ENCODE data around the gene RFX2. TPM values are rescaled to one million over a fixed set of nuclear protein-coding genes. Genes with fewer than 3 reads are reported as not detected.

Gene RFX2
- total RNA-seq (13.4 TPM), polyA plus RNA-seq (12.8 TPM)

- peak; percentile 97 for DNase-seq (ENCODE audit: extremely low spot score)
- Histone ChIP-seq H3K4me1 (ENCODE audit: insufficient read depth) (no peaks in the 10 kb centered on the region), H3K27ac (ENCODE audit: low read depth) (no peak within 1 kb of the TSS), H3K36me3 (ENCODE audit: insufficient read depth) (no peaks in the 10 kb centered on the region), H3K4me3 (ENCODE audit: low read depth, low read length) (peak within 1 kb of the TSS; percentile 74)
- under 1% methylated on average over 75 of the region's 75 CpGs for WGBS
Measured at GRCh38 chr19:6110360-6110977, at the start of gene RFX2. TSS of gene RFX2 (minus strand) at chr19:6110500. CDS start at chr19:6047496, 63,004 bp downstream.

- Histone ChIP-seq H3K4me3 (ENCODE audit: low read depth, low read length) (no peak overlapping the region), H3K36me3 (ENCODE audit: insufficient read depth) (no peaks in the 10 kb centered on the region), H3K4me1 (ENCODE audit: insufficient read depth) (no peaks in the 10 kb centered on the region), H3K27ac (ENCODE audit: low read depth) (no peak overlapping the region)
- DNase-seq (ENCODE audit: extremely low spot score), result no peak
- WGBS, result 32% methylated on average over 2 of the region's 2 CpGs
Measured at GRCh38 chr19:6156033-6156432, 45.7 kb upstream of the RFX2 start.

DNA sequence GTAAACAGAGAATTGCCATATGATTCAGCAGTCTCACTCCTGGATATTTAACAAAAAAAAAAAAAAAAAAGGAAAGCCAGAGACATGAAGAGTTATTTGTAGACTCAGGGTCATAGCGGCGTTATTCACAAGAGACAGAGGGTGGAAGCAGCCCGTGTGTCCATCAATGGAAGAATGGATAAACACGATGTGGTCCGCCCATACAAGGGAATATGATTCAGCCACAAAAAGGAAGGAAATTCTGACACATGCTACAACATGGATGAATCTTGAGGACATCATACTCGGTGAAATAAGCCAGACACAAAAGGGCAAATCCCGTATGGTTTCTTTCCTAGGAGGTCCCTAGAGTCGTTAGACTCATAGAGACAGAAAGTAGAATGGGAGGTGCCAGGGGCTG is 40.0 kb upstream of the RFX2 start:
- Histone ChIP-seq H3K27ac (ENCODE audit: low read depth) (no peak overlapping the region), H3K36me3 (ENCODE audit: insufficient read depth) (no peaks in the 10 kb centered on the region), H3K4me1 (ENCODE audit: insufficient read depth) (no peaks in the 10 kb centered on the region), H3K4me3 (ENCODE audit: low read depth, low read length) (no peak overlapping the region)
- DNase-seq (ENCODE audit: extremely low spot score), result no peak
- WGBS, result 77% methylated on average over 8 of the region's 8 CpGs

GRCh38 chr19:6141217-6141616 is 30.9 kb upstream of the RFX2 start:
- 62% methylated on average over 1 of the region's 1 CpG for WGBS
- Histone ChIP-seq H3K36me3 (ENCODE audit: insufficient read depth) (no peaks in the 10 kb centered on the region), H3K4me3 (ENCODE audit: low read depth, low read length) (no peak overlapping the region), H3K4me1 (ENCODE audit: insufficient read depth) (no peaks in the 10 kb centered on the region), H3K27ac (ENCODE audit: low read depth) (no peak overlapping the region)
- no peak for DNase-seq (ENCODE audit: extremely low spot score)

GRCh38 chr19:6138511-6138910 is 28.2 kb upstream of the RFX2 start:
- Histone ChIP-seq H3K36me3 (ENCODE audit: insufficient read depth) (no peaks in the 10 kb centered on the region), H3K4me3 (ENCODE audit: low read depth, low read length) (no peak overlapping the region), H3K4me1 (ENCODE audit: insufficient read depth) (no peaks in the 10 kb centered on the region), H3K27ac (ENCODE audit: low read depth) (no peak overlapping the region)
- no peak for DNase-seq (ENCODE audit: extremely low spot score)
- 65% methylated on average over 1 of the region's 2 CpGs for WGBS

- DNase-seq (ENCODE audit: extremely low spot score), result no peak
- H3K4me3 ChIP-seq (ENCODE audit: low read depth, low read length), result no peak overlapping the region
- no peaks in the 10 kb centered on the region for H3K4me1 ChIP-seq (ENCODE audit: insufficient read depth)
- no peaks in the 10 kb centered on the region for H3K36me3 ChIP-seq (ENCODE audit: insufficient read depth)
- no peak overlapping the region for H3K27ac ChIP-seq (ENCODE audit: low read depth)
- WGBS, result 43% methylated on average over 7 of the region's 7 CpGs
Measured at GRCh38 chr19:6138066-6138465, 27.8 kb upstream of the RFX2 start.

- DNase-seq (ENCODE audit: extremely low spot score), result no peak
- Histone ChIP-seq H3K27ac (ENCODE audit: low read depth) (no peak overlapping the region), H3K4me3 (ENCODE audit: low read depth, low read length) (no peak overlapping the region), H3K36me3 (ENCODE audit: insufficient read depth) (no peaks in the 10 kb centered on the region), H3K4me1 (ENCODE audit: insufficient read depth) (no peaks in the 10 kb centered on the region)
- 91% methylated on average over 5 of the region's 5 CpGs for WGBS
Measured at GRCh38 chr19:6133231-6133630, 22.9 kb upstream of the RFX2 start.

- Histone ChIP-seq H3K4me3 (ENCODE audit: low read depth, low read length) (no peak overlapping the region), H3K27ac (ENCODE audit: low read depth) (no peak overlapping the region), H3K4me1 (ENCODE audit: insufficient read depth) (no peaks in the 10 kb centered on the region), H3K36me3 (ENCODE audit: insufficient read depth) (no peaks in the 10 kb centered on the region)
- no peak for DNase-seq (ENCODE audit: extremely low spot score)
- 97% methylated on average over 4 of the region's 4 CpGs for WGBS
Measured at GRCh38 chr19:6132482-6132881, 22.2 kb upstream of the RFX2 start.

DNA sequence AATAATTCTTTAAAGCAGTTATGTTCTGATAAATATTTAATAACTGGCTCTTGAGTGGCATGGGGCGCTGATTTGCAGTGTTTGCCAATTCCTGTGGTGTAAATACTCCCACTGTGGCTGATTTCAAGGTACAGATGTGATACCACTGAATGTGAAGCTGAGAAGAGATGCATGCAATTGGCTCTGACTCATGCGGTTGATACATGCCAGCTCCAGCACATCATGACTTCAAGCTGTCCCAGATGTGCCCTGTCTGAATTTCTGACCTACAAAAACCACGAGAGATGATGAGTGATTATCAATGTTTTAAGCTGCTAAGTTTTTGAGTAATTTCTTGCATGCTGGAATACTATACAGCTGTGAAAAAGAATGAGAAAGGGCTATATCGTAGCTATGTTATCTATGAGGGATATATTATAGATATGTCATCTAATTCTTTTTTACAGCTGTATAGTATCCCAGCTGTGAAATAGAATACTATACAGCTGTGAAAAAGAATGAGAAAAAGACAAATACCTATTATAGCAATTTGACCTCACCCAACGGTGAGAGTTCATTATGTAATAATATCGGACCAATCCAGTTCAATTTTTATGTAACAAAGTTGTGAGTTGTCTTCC is 17.5 kb upstream of the RFX2 start:
- Histone ChIP-seq H3K27ac (ENCODE audit: low read depth) (no peak overlapping the region), H3K4me1 (ENCODE audit: insufficient read depth) (no peaks in the 10 kb centered on the region), H3K4me3 (ENCODE audit: low read depth, low read length) (no peak overlapping the region), H3K36me3 (ENCODE audit: insufficient read depth) (no peaks in the 10 kb centered on the region)
- WGBS, result 89% methylated on average over 6 of the region's 6 CpGs
- no peak for DNase-seq (ENCODE audit: extremely low spot score)

- Histone ChIP-seq H3K27ac (ENCODE audit: low read depth) (no peak overlapping the region), H3K4me3 (ENCODE audit: low read depth, low read length) (no peak overlapping the region), H3K36me3 (ENCODE audit: insufficient read depth) (no peaks in the 10 kb centered on the region), H3K4me1 (ENCODE audit: insufficient read depth) (no peaks in the 10 kb centered on the region)
- no peak for DNase-seq (ENCODE audit: extremely low spot score)
- WGBS, result 47% methylated on average over 3 of the region's 3 CpGs
Measured at GRCh38 chr19:6126335-6126974, 16.2 kb upstream of the RFX2 start.

DNA sequence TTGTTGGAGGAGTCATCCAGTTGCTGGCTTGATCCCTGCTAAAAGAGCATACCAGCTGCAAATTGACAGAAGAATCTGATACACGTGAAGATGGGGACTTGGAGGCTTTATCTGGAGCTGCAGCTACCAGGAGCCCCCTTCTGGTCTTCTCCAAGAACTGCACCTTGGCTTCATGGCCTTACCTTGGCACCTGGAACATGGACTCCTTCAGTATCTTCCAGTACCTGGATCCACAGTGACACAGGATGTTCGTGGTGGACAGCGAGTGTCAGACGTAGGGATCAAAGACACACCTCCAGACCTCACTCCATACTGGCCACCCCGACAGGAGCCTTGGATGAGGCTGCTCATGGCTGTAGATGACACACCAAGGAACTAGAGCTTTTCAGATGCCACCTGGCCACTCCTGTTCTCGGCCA is 15.3 kb upstream of the RFX2 start:
- Histone ChIP-seq H3K27ac (ENCODE audit: low read depth) (no peak overlapping the region), H3K36me3 (ENCODE audit: insufficient read depth) (no peaks in the 10 kb centered on the region), H3K4me1 (ENCODE audit: insufficient read depth) (no peaks in the 10 kb centered on the region), H3K4me3 (ENCODE audit: low read depth, low read length) (no peak overlapping the region)
- WGBS, result 35% methylated on average over 6 of the region's 6 CpGs
- DNase-seq (ENCODE audit: extremely low spot score), result no peak

- DNase-seq (ENCODE audit: extremely low spot score), result no peak
- no peak overlapping the region for H3K27ac ChIP-seq (ENCODE audit: low read depth)
- no peaks in the 10 kb centered on the region for H3K4me1 ChIP-seq (ENCODE audit: insufficient read depth)
- H3K36me3 ChIP-seq (ENCODE audit: insufficient read depth), result no peaks in the 10 kb centered on the region
- no peak overlapping the region for H3K4me3 ChIP-seq (ENCODE audit: low read depth, low read length)
Measured at GRCh38 chr19:6119031-6119430, 8.7 kb upstream of the RFX2 start.

DNA sequence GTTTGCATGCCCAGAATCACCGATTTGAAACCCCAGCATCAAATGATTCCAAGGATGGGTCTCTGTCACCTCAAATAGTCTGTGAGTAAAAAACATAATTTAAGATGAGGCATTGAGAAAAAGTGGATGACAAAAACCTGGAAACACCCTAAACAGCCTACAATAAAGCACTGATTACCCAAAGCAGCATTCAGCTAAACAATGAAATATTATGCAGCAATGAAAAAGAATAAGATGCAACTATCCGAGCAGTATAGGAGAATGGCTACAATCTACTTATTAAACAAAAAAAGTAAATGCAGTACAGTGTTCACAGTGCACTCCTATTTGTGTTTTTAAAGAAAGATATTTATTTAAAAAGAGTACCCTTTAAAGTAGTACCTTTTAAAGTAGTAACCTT is 7.7 kb upstream of the RFX2 start:
- Histone ChIP-seq H3K27ac (ENCODE audit: low read depth) (no peak overlapping the region), H3K4me3 (ENCODE audit: low read depth, low read length) (no peak overlapping the region), H3K4me1 (ENCODE audit: insufficient read depth) (no peaks in the 10 kb centered on the region), H3K36me3 (ENCODE audit: insufficient read depth) (no peaks in the 10 kb centered on the region)
- DNase-seq (ENCODE audit: extremely low spot score), result no peak
- 70% methylated on average over 2 of the region's 2 CpGs for WGBS

DNA sequence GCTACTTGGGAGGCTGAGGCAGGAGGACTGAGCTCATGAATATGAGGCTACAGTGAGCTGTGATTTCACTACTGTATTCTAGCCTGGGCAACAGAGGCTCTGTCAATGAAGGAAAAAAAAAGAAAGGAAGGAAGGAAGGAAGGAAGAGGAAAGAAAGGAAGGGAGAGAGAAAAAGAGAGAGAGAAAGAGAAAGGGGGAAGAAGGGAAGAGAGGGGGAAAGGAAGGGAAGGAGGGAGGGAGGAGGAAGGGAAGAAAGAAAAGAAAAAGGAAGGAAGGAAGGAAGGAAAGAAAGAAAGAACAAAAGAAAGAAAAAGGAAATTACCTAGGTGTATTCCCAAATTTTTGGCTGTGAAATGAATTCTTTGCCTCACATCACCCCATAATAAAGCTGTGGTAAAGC is 7.2 kb upstream of the RFX2 start:
- H3K36me3 ChIP-seq (ENCODE audit: insufficient read depth), result no peaks in the 10 kb centered on the region
- no peak overlapping the region for H3K4me3 ChIP-seq (ENCODE audit: low read depth, low read length)
- no peaks in the 10 kb centered on the region for H3K4me1 ChIP-seq (ENCODE audit: insufficient read depth)
- no peak overlapping the region for H3K27ac ChIP-seq (ENCODE audit: low read depth)
- DNase-seq (ENCODE audit: extremely low spot score), result no peak
